HepG2 (cell line): Measurements from ENCODE around the gene NISCH. TPM values are rescaled to one million over a fixed set of nuclear protein-coding genes. Genes with fewer than 3 reads are reported as not detected.

Experiments used
- BORCS8-MEF2B ChIP-seq: sonication (generic); formaldehyde crosslinking; IDR thresholded peaks from 2 replicates; pipeline ENCODE4 v1.8.0; 2022; ENCODE audit warnings: mild to moderate bottlenecking, missing genetic modification reagents
- DZIP1 ChIP-seq: sonication (generic); formaldehyde crosslinking; IDR thresholded peaks from 2 replicates; pipeline ENCODE4 v1.5.0; 2020; ENCODE audit warnings: mild to moderate bottlenecking, missing genetic modification reagents
- HIC2 ChIP-seq: sonication (generic); formaldehyde crosslinking; IDR thresholded peaks from 2 replicates; pipeline ENCODE4 v1.9.0; 2022; ENCODE audit warnings: low read depth, missing genetic modification reagents
- MED1 ChIP-seq: sonication (generic); formaldehyde crosslinking; IDR thresholded peaks from 2 replicates; pipeline ENCODE4 v1.4.0; 2020; ENCODE audit warnings: missing genetic modification reagents
- ZFYVE20 ChIP-seq: sonication (generic); formaldehyde crosslinking; IDR thresholded peaks from 2 replicates; pipeline ENCODE4 v1.8.0; 2023; ENCODE audit warnings: low read depth, mild to moderate bottlenecking, moderate library complexity, missing genetic modification reagents, borderline replicate concordance
- ZNF331 ChIP-seq: sonication (generic); formaldehyde crosslinking; IDR thresholded peaks from 2 replicates; pipeline ENCODE4 v1.4.0; 2020; ENCODE audit warnings: missing genetic modification reagents
- ZNF501 ChIP-seq: sonication (generic); formaldehyde crosslinking; IDR thresholded peaks from 2 replicates; pipeline ENCODE4 v1.5.1; 2020; ENCODE audit warnings: mild to moderate bottlenecking, moderate library complexity, missing genetic modification reagents
- ZNF747 ChIP-seq: sonication (generic); formaldehyde crosslinking; IDR thresholded peaks from 2 replicates; pipeline ENCODE4 v1.8.1; 2023; ENCODE audit warnings: missing genetic modification reagents, mild to moderate bottlenecking, borderline replicate concordance
- ZNF780A ChIP-seq: sonication (generic); formaldehyde crosslinking; IDR thresholded peaks from 2 replicates; pipeline ENCODE4 v1.8.0; 2022; ENCODE audit warnings: mild to moderate bottlenecking, missing genetic modification reagents, moderate library complexity
- polyA plus RNA-seq, 8 experiments: library from polyadenylated mRNA; depleted of rRNA in 3 of 8; stranded (reverse) in 7 of 8; unstranded in 1 of 8; fragments of >200 nt; fragmentation: Illumina TruSeq in 4 of 8; extraction: Trizol in 4 of 8; gene quantifications; 2 replicates each; pipeline versions ENCODE4 v1.2.1 to v1.2.3, GENCODE V29; 2011 to 2016; ENCODE audit warnings: low read depth in 4 of 8, missing spikeins in 1 of 8, mixed read lengths in 1 of 8; ENCODE audit not compliant: insufficient read depth in 1 of 8
- total RNA-seq, 5 experiments: library from RNA; depleted of rRNA; stranded (reverse); fragments of >200 nt; fragmentation: Illumina TruSeq; extraction: Trizol; gene quantifications; 2 replicates each; pipeline ENCODE4 v1.2.3, GENCODE V29; 2016; ENCODE audit warnings: low read depth in 1 of 5
- TF ChIP-seq, protein P1 (sequence below): sonication (generic); formaldehyde crosslinking; IDR thresholded peaks from 2 replicates; pipeline ENCODE4 v1.9.0; 2021; ENCODE audit warnings: missing genetic modification reagents, borderline replicate concordance

The NISCH gene
- total and polyA plus RNA-seq, 2 of the 13 experiments (the other 11 are each of a cell fraction or from before 2014, with no cell fraction given) = 27.0 to 47.6 TPM

DNA sequence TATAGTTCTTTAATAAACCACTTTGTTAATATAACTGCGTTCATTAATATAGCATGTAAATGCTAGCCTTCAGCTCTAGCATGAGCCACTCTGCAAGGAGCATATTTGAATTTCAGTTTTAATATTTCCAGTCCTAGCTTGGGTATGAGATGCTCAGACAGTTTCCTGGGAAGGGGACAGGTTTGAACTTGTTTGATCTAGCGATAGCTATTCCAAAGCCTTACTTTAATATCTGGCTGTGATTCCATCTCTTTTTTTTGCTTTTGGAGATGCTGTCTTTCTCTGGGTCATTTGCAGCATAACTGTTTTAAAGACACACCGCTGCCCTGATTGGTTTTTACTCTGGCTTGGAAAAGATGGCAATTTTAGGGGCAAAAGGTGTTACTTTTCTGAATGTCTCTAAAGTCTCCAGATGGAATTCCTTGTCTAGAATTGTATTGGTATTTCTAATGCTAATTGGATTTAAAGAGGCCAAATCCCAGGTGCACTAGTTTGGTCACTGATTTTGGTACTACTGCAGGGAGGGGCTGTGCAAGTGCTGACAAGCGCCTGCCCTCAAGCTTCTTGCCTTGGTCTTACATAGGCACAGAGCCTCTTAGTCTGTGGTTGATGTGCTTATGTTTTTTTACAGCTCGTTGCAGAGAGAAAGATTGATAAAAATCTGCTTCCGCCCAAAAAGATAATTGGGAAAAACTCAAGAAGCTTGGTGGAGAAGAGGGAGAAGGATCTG lies 2.8 kb downstream of the NISCH start (continued):
- TF ChIP-seq HIC2 (CRISPR knock-in tag) (no peak), DZIP1 (CRISPR knock-in tag) (no peak), ZNF747 (no peak), ZNF501 (CRISPR knock-in tag) (no peak), ZNF780A (CRISPR knock-in tag) (no peak), ZNF331 (no peak), BORCS8-MEF2B (CRISPR knock-in tag) (no peak), ZFYVE20 (CRISPR knock-in tag) (no peak), MED1 (no peak)
- TF ChIP-seq, protein P1, sequence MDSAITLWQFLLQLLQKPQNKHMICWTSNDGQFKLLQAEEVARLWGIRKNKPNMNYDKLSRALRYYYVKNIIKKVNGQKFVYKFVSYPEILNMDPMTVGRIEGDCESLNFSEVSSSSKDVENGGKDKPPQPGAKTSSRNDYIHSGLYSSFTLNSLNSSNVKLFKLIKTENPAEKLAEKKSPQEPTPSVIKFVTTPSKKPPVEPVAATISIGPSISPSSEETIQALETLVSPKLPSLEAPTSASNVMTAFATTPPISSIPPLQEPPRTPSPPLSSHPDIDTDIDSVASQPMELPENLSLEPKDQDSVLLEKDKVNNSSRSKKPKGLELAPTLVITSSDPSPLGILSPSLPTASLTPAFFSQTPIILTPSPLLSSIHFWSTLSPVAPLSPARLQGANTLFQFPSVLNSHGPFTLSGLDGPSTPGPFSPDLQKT (CRISPR knock-in tag) = no peak
- TF ChIP-seq, all 625 proteins: peak for 0
